ENCODE results near the gene BRME1.
"Not testable (repeated sequence)": the region's sequence is repeated elsewhere in the genome, so short reads cannot be mapped to it uniquely, and the experiment has no call there.

Gene BRME1

DNA sequence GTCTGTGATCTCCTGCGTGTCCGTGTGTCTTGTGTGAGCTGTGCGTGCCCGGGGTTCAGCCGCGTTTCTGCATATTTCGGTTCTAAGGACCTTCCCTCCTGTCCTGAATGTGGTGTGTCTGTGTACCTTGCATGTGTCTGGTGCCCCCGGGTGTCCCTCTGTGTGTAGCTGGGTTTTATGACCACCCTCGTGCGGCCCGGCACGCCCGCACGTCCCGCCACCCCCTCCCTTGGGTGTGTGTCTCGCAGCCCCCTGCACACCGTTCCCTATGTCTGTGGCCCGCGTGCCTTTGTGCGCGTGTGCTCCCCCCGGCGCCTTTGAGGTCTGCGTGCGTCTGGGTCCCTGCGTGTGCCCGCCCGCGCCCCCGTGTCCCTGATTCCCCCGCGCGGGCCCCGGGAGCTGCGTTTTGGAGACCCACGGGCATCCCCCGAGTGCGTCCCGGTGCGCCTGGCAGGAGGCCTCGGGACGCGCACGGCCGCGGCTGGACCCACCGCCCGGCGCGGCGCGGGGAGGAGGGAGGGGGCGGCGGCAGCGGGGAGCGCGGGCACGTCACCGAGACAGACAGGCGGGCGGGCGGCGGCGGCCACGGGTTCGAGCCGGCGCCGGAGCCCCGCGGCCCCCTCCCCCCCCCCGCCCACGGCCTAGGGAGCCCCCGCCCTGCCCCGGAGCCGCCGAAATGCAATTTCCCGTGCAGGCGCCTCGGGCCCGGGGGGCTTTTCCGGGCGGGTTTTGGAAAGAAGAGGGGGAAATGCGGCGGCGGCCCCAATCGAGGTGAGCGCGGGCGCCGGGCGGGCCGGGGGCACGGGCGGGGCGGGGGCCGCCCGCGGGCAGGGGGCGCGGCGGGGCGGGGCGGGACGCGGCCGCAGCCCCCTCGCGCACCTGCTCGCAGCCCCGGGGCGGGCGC is 41.0 kb downstream of the BRME1 start:
- DNase-seq = no peak

DNA sequence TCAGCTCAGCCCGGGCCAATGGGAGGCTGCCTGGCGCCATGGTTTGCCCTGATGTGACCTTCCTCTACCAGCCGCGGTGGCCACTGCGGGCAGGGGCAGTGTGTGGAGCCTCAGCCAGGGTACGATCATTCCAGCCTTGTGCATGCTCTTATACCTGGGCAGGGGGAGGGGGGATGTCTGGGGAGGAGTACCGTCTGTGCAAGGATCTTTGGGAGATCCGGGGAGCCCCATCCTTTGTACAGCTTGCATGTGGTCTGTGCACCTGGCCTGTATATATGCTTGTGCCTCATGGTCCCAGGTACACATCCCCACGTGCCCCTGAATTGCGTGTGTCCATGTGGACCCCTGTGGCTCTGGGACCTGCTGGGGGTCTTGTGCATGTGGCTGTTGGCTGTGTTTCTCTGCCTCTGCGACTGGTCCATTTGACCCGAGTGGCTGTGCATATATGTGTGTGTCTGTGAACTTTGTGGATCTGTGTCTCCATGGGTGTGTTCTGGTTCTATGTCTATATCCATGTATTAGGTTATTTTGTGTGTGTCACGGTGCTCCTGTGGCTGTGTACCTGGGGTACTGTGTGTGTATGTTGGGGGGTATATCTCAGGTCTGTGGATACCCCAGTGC is 41.8 kb downstream of the BRME1 start:
- DNase-seq = no peak

DNA sequence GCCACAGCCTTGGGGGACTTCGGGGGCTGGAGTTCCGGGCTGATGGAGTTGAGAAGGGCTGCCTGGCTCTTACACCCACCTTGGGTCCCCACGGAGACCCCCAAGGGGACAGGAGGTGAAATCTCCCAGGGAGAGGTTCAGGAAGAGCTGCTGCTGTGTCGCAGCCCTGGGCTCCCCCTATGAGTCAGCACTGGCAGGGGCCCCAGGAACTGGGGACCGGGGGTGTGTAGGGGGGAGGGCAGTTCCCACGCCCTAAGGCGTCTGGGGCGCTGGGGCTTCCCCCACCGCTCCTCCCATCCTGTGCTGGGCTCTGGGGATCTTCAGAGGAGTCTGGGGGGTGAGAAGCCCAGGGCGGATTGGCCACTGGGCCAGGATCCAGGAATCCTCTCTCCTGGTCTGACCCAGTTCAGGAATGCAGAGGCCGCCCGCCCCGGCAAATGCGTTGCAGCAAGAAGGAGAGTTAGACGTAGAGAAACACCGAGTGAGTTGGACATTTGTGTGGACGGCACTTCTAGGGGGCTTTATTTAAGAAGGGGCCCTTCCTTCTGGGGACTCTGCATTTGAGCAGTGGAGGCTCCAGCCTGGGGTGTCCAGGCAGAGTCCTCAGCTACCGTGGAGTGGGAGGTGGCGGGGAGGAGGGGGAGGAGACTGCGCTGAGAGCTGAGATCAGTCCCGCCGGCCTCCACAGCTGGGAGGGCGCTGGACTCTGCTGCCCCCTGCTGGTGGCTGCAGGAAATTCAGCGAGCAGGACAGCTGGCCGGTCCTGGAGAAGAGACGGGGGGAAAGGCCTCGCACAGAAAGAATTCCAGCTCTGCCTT is 44.0 kb downstream of the BRME1 start:
- no peak for DNase-seq

DNA sequence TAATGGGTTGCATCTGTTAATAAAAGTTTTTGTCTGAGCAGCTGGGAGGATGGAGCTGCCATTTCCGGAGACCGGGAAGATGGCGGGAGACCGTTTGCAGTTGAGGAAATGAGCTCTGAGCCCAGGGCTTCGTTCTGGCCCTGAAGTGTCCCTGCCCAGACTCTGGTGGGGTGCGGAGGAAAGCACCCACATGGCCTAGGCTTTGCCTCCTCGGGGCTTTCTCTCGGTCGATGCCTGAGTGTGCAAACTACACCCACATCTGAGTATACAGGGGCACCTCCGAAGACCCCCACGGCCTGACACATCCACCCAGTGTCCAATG is 44.6 kb downstream of the BRME1 start:
- DNase-seq = no peak

DNA sequence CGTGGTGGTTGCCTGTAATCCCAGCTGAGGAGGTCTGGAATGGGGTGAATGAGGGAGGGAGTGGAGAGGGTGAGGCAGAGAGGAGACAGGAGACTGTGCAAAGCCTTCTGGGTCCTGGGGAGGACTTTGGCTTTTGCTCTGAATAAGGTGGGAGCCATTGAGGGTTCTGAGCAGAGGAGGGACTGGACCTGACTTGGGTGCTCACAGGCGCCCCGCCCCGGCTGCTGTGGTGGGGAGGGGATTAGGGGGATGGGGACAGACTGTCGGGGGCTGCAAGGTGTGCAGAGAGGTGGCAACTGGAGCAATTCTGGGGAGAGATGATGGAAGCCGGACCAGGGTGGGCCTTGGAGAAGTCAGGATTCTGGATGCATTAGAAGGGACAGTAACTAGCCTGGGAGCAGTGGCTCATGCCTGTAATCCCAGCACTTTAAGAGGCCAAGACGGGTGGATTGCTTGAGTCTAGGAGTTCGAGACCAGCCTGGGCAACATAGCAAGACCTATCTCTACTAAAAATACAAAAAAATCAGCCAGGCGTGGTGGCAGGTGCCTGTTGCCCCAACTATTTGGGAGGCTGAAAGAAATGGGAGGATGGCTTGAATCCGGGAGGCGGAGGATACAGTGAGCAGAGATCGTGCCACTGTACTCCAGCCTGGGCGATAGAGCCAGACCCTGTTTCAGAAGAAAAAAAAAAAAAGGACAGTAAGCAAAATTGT is 45.1 kb downstream of the BRME1 start:
- DNase-seq = no peak

DNA sequence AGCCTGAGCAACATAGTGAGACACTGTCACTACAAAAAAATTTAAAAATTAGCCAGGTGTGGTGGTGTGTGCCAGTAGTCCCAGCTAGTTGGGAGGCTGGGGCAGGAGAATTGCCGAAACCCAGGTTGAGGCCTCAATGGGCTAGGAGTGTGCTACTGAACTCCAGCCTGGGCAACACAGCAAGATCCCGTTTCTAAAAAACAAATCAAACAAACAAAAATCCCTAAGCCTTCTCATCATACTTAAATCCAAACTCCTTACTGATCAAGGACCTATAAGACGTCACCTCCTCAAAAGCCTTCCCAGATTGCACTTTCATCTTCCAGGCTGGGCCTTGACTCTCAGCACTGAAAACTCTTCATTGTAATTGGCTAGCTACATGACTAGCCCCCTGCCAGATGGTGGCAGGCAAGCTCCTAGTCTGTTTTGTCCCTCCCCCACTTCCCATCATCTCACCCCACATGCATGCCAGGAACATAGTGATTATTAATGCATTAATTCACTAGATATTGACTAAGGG is 46.5 kb downstream of the BRME1 start:
- no peak for DNase-seq

DNA sequence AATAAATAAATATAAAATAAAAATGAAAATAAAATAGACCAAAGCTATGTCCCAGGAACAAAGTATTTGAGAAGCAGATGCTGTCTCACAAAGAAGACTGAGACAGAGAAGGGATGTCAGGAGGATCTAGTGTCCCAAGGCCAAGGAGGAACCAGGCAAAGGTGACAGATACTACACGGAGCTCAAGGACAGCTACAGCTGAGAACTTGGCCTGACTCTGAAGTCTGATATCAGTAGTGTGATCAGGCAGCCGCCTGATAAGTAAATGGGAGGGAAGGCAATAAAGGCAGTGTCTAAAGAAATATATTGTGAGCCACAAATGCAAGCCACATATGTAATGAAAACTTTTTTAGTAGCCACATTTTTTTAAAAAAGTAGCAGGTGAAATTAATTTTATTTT is 49.4 kb downstream of the BRME1 start:
- DNase-seq = no peak

DNA sequence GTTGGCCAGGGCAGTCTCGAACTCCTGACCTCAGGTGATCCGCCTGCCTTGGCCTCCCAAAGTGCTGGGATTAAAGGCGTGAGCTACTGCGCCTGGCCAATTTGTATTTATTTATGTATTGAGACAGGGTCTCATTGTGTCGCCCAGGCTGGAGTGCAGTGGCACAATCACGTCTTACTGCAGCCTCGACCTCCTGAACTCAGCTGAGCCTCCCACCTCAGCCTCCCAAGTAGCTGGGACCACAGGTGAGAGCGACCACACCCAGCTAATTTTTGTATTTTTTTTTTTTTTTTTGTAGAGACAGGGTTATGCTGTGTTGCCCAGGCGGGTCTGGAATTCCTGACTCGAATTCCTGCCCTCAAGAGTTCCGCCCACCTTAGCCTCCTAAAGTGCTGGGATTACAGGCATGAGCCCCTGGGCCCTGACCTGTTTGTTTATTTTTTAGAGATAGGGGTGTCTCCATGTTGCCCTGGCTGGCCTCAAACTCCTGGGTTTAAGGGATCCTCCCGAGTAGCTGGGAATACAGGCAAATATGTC is 53.7 kb downstream of the BRME1 start:
- not testable (repeated sequence) for DNase-seq

DNA sequence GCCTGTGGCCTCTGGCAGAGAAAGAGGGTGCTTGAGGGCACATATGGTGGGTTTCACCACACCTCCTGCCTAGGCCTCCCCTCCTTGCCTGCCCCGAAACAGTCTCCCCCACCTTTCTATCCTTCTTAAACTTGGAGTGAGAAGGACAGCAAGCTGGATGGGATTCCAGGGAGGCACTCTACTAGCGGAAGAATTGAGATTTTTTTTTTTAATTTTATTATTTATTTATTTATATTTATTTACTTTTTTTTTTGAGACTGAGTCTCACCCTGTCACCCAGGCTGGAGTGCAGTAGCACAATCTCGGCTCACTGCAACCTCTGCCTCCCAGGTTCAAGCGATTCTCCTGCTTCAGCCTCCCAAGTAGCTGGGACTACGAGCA is 54.2 kb downstream of the BRME1 start:
- DNase-seq = not testable (repeated sequence)

DNA sequence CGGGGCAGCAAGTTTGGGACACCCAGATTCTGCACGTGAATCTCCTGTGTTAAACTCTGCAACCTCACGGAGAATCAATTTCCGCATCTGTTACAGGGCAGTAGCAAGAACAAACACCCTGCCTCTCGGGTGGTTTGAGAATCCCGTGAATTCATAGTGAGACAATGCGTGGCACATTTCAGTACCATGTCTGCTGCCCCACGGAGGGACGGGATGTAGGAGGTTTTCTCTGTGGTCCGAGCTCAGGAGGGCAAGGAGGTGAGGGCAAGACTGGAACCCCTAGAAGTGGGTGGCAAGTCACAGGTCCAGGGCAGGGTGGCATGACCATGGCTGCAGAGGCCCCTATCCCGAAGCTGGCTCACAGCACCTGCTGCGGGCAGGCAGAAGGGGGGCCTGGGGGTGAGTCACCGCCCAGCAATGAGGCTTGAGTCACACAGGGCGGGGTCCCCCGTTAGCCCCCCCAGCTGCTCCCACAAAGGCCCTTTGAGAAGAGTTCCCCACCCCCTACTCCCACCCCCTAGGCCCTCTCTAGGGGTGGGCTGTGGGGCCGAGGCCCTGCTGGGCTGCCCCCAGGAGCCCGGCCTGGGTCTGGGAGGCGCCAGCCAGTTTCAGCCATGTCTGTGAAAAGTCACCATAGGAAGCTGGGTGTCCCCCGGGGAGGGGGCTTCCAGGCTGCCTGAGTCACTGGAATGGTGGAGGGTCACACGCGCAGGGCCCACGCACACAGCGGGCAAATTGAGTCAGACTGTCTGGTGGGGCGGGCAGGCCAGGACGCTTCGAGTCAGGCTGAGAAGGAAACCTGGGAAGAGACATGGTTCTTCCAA is 54.8 kb downstream of the BRME1 start:
- no peak for DNase-seq

DNA sequence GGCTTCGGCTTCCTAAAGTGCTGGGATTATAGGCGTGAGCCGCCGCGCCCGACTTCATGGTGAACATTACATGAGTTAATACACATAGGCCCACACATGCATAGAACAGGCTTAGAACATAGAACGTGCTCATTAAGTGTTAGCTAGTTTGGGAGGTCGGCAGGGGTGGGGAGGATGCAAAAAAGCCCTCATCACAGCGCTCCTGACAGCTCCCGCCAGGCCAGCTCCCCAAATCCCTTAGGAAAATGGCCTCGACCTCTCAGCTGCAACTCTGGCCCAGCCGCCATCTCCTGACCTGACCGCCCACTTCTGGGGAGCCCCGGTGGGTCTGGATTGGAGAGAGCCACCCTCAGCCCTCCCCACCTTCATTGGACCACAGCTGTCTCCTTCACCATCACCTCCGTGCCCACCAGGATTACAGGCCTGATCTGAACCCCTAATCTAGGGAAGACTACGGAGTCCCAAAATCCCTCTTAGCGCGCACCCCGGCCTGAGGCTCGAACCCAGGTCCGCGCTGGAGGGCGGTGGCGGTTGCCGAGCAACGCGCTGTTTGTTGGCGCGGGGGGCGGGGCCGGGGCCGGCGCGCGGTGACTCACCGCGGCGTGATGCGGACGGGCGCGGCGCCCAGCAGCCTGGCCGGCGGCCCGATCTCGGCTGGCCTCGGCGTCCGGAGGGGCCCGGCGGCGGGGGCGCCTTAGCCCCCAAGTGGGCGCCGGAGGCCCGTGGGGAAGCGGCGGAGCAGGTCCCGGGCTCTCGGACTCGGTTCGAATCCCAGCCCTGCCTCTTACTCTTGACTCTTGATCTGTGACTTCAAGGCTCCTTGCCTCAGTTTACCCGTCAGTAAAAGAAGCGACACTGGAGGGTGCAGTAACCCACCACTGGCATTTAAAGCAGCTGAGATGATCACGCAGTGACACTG is 55.7 kb downstream of the BRME1 start:
- no peak for DNase-seq

DNA sequence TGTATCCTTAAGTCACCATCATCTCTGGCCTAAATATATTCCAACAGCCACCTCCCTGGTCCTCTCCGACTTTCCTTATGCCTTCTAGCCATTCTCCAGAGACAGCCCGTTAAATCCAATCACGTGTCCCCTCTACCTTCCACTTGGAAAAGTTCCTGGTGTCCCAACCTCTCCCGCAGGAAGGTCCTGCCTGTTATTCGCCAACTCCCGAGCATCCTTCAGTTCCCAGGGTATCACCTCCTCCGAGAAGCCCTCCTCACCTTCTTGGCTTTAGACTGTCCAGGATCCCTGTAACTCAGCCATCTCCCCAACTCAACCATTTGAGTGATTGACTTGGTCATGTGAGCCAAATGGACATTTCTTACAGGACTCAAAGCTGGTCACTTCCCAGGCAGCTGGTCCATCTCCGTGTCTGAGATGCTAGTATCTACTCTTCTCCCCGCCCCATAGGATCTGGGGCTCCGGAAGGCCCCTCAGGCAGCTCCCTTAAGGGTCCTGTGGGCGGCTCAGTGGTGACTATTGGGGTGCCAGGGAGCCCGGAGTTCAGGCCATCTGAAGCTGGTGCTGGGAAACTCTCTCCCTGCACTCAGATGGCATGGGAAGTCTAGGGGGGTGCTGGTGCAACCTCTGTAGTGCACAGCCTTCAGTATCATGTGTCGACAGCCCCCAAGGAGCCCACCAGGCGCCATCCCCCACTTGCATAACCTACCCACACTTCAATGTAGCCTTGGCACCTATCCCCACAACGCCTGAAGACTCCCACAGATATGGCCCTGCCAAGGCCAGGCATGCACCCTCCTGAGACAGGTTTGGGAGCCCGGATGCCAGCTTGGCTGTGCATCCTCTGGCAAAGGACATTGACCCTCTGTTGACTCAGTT is 56.9 kb downstream of the BRME1 start:
- no peak for DNase-seq

DNA sequence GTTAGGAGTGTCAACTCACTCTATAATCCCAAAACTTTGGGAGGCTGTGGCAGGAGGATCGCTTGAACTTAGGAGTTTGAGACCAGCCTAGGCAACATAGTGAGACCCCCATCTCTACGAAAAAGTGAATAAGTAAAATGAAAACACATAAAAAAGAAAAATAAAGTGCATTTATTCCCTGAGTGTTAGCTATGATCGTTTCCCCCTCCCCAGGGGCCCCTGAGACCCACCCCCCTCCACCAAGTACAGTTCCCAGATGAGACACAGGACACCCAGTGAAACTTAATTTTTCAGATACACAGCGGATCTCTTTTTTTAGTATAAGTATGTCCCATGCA is 57.6 kb downstream of the BRME1 start:
- no peak for DNase-seq

DNA sequence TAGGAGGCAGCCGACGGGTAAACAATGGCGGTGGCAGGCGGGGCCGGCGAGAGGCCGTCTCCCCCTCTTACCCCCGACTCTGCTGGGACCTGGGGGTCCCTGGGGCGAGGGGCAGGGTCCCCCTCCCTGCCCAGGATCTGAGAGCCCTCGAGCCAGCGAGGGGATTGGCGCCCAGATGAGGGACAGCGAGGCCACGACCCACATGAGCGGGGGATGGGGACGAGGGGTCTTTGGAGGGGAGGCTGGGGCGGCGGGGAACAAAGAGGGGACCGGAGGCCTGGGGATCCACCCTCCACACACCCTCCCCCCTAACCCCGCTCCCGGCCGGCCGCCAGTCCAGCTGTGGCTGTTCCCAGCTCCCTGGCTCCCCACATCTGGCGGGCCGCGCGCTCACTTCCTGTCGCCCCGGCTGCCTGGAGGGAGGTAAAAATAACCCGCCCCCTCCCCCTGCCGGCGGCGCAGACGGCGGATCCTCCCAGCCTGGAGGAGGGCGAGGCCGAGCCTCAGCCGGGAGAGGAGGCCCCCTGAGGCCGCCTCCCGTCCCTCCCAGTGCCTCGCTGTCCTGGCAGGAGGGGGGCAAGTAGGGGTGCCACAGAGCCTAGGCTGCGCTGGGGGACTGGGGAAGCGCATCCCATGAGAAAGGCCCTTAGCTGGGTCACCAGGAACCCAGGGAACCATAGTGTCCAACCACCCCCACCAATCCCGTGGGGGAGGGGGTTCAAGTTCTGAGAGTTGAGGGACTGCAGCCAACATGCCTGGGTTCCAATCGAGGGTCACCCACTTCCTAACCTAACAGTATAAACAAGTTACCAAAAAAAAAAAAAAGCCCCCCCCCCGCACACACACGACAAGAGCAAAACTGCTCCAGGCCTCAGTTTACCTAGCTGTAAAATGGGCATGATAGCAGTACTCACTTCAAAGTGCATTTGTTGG is 58.2 kb downstream of the BRME1 start:
- no peak for DNase-seq

DNA sequence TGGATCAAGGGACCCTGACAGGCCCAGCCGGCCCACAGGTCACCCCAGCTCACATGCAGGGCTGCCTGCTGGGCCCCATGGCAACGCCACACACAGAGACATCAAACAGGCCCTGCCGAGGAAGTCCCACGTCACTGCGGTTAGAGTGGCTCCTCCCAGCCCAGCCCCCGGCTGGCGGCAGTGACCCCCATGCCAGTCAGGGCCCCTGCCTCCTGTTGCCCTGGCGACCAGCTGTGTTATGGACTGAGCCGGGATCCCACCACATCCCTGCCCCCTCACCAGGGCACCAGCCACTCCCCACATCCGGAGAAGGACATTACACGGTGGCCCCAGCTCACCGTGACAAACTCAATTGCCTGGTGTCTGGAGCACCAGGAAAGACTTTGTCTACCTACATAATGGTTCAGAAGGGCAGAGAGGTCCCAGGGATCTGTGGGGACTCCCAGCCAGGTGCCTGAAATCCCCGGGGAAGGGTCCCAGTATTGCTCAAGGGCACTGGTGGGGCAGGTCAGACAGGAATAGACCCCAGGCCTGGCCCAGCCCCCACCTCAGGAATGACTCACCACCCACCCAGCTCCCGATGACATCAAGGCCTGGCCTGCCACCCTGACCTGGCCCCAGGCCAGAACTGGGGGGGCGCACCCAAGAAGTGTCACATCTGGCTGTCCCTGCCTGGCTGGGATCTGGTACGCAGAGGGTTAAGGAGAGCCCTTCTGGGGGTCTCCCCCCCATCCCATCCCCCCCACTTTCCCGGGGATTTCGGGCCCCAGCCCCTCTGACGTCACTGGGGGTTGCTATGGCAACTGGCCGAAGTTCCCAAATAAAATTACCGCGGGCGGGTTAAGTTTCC is 59.1 kb downstream of the BRME1 start:
- DNase-seq = no peak

DNA sequence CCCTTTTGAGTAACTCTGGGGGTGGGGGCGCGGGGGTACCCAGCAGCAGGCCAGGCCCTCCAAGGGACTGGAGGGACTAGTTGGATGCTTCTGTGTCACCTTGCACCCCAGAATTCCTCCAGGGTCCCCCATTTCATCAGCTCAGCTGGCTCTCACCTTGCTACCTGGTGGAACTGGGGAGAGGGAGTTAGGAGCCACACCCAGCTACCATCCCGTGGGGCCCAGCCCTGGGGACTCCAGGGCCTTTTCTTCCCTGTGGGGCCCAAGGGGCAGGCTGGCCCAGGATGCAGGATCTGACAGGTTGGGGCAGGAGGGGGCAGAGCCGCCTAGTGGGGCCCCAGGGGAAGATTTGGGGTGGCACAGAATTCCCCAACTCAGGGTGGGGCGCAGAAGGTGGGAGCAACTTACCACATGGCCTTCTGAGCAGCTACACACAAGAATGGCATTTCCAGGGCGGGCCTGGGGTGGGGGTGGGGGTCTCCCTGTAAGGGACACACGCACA is 61.7 kb downstream of the BRME1 start:
- no peak for DNase-seq
